GM21786 (cell line): ENCODE results near the gene BCAS1.

Experiments
- ATAC-seq: cut with Tn5 transposase; IDR thresholded peaks from one replicate; pipeline ENCODE4 v1.9.1; 2021; ENCODE audit not compliant: unreplicated experiment

Gene BCAS1, protein sequence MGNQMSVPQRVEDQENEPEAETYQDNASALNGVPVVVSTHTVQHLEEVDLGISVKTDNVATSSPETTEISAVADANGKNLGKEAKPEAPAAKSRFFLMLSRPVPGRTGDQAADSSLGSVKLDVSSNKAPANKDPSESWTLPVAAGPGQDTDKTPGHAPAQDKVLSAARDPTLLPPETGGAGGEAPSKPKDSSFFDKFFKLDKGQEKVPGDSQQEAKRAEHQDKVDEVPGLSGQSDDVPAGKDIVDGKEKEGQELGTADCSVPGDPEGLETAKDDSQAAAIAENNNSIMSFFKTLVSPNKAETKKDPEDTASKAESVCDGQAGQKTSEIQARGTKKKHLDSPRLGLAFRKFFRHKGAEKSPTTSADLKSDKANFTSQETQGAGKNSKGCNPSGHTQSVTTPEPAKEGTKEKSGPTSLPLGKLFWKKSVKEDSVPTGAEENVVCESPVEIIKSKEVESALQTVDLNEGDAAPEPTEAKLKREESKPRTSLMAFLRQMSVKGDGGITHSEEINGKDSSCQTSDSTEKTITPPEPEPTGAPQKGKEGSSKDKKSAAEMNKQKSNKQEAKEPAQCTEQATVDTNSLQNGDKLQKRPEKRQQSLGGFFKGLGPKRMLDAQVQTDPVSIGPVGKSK

DNA sequence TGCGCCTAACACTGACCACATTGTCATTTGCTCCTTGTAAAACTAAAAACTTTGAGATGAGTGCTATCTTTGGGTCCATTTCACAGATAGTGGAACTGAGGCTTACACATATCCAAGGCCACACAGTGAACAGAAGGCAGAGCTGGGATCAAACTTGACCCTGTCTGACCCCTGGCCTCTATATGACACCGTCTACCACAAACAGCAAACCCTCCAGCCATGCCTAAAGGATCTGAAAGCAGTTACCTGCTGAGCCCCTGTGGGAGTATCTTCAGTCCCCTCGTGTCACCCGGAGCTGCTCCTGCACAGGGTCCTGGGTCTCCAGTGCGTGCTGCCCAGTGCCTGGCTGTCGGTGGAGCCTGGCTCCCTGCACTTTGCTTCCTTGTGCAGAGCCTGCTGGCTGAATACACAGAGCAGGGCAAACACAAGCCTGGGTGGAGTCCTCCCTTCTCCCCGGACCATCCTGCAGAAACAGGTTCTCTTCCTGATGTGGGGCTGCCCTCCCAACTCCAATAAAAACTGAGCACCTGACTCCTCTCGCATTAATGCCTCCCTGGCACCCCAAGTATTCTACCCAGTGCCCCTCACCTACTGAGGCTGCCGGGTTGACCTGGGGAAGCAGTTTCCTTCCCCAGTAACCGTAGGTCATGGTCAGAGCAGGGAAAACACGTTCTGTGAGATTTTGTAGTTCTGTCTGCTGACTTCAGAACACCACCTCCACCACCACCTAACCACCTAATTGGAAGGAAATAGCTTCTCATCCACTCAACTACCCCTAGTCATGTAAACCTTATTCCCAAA, at the start of gene BCAS1:
TSS of gene BCAS1 (minus strand) at position 408 of the 801 bp plus-strand sequence. CDS start 11,876 bp downstream, outside the sequence.
- no peak for ATAC-seq

DNA sequence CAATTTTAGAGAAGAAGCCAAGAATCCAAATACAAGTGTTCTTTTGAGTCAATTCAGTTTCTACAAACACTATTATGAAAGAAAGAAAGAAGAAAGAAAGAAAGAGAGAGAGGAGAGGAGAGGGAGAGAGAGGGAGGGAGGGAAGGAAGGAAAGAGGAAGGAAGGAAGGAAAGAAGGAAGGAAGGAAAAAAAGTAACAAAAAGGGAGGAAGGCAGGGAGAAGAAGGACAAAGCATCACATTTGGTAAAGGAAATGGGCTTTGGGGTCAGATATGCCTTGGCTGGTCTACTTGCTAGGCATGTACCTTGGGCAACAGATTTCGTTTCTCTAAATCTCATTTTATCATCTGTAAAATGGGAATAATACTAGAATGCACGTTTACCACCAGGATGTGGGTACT, 49.4 kb upstream of the BCAS1 start:
- ATAC-seq = no peak

DNA sequence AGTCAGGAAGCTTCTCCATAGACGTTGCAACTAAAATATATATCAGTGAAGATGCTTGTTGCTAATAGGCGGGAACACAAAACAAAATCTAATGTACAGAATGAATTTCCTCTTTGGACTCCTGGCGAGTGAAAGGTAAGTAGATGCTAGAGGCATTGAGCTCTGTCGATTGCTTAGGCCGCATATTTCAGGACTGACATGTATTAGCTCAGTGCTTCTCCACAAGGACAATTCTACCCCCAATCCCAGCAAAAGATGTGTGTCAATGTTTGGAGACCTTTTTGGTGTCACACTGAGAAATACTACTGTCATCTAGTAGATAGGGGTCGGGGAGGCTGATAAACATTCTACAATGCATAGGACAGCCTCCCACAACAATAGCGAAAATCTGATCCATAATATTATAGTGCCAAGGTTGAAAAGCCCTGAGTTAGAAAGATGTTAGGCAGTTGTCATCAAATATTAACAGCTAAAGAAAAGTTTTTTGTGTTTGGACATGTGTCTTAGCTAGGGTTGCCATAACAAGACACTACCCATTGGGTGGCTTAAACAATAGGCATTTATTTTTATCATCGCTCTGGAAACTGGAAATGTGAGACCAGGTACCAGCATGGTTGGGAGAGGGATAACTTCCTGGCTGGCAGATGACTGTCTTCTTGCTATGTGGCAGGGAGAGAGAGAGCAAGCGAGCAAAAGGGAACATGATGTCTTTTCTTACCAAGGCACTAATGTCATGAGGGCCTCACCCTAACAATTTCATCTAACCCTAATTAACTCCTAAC, 48.0 kb upstream of the BCAS1 start:
- ATAC-seq = no peak

DNA sequence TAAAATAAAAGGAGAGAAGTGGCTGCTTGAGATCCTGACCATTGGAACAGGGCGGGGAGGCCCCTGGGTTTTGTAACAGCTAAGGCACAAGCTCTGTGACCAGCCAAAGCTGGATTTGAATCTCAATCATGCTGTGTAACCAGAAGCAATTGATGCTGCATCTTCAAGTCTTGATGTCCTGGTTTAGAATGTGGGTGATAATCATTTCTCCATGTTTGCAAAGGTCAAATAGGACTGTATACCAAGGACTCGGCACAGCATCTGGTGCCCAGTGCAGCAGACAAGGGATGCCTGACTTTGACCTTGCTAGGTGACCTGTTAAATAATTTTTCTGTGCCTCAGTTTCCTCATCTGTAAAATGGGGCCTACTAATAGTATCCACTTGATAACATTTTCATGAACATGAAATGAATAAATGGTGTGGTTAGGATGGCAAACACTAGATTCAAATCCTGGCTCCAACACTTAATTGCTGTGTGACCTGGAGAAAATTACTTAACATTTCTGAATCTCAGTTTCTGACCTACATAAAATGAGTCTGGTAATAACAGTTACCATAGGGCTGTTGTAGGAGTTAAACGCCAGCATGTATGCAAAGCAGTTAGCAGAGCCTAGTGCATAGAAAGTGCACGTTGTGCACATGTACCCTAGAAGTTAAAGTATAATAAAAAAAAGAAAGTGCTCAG, 46.3 kb upstream of the BCAS1 start:
- no peak for ATAC-seq

DNA sequence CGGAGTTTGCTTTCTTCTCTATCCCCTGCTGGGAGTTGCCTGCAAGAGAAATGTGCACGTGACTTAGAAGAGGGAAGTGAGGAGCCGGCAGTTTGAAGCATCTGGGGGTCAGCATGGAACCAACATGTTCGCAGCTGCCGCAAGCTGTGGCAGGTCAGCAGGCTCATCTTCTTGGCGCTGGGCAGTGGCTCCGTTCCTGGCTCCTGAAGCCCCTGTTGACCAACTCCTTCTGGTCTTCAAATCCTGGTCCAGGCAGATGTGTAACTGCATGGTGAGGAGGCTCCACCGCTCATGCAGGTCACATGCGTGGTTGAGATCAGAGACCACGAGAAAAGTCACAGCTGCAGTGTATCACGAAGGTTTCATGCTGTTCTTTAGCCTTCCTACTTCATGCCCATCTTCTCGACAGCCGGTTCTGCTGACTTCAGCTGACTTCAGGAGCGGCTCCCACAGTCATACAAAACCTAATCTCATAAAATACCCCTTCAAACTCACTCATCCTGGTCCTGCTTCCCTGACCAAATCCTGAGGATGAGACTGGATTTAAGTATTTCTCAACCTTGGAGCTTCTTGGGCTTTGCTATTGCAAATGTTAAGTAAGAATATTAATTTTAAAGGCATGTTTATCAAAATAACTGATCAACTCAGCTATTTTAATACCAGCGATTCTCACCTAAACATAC, 44.9 kb upstream of the BCAS1 start:
- ATAC-seq = no peak

DNA sequence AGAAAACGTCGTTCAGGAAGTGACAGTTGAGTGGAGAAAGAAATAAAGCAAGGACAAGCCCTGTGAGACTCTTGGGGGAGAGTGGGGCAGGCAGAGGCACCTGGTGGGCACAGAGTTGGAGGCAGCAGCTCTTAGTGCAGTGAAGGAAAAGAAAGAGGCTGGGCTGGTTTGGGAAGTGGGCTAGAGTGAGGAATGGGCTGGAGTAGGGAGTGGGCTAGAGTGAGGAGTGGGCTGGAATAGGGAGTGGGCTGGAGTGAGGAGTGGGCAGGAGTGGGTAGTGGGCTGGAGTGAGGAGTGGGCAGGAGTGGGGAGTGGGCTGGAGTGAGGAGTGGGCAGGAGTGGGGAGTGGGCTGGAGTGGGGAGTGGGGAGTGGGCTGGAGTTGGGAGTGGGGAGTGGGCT, 43.7 kb upstream of the BCAS1 start:
- ATAC-seq = no peak

DNA sequence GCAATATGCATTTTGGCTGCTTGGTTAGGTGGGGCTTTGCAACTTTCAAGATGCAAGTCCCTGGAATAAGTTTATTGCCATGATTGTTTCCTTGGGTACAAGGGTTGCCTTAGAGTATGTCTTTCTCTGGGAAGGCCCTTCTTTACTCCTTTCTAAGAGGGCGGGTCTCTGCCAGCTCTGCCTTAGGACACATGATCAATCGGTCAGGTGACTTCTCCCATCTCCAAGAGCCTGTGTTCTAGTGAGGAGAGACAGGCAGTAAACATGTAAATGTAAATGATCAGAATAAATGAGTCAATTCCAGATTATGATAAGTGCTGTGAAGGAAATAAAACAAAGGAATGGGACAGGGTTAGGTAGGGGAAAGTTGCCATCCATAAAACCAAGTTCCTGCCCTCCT, 43.2 kb upstream of the BCAS1 start:
- no peak for ATAC-seq

DNA sequence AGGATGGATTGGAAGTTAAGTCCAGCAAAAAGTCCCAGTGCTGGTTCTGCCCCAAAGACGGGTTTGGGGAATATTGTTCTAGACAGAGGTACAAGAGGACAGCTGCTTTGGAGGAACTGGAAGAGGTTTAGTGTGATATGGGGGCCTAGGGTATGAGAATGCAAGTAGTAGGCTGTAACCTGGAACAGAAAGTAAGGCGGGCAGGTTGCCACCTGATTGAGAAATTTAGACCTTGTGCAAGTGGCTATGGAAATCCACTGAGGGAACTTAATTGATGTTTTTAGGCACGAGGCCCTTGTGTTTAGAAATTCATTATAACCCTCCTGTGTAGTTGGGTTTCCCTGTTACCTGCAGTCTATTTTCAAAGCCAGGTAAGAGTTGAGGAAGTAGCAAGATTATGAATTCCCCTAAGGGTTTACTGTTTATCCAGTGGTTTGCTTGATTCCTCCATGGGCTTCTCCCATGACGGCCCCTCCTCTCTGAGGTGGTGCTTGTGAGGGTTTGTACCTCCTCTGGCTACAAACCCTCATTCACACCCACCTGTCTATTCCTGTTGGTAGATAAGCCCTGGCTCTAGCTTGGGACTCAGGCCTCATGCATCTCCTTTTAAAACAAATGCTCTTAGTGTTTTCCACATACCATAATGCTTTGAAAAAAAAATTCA, 42.0 kb upstream of the BCAS1 start:
- ATAC-seq = no peak

DNA sequence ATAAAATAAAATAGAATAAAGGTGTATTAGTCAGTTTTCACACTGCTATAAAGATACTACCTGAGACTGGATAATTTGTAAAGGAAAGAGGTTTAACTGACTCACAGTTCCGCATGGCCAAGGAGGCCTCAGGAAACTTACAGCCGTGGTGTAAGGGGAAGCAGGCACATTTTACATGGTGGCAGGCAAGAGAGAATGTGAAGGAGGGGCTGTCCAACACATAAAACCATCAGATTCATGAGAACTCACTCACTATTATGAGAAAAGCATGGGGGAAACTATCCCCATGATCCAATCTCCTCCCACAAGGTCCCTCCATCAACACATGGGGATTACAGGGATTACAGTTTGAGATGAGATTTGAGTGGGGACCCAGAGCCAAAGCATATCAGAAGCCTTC, 41.1 kb upstream of the BCAS1 start:
- ATAC-seq = no peak

DNA sequence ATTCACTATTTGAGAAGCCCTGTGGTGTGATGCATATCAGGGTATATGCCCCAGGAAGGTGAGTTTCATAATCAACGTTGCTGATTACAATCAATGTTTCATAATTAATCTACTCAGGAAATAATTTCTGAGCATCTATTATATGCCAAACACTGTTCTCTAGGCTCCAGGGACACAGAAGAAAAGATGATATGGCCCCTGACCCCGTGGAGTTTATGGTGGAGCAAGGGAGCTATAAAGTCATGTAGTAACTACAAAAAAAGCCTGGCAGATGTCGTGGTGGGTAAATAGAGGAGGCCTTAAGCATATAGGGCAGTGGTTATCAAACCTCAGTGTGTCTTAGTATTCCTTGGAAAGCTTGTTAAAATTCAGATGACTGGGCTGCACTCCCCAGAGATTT, 40.1 kb upstream of the BCAS1 start:
- ATAC-seq = no peak

DNA sequence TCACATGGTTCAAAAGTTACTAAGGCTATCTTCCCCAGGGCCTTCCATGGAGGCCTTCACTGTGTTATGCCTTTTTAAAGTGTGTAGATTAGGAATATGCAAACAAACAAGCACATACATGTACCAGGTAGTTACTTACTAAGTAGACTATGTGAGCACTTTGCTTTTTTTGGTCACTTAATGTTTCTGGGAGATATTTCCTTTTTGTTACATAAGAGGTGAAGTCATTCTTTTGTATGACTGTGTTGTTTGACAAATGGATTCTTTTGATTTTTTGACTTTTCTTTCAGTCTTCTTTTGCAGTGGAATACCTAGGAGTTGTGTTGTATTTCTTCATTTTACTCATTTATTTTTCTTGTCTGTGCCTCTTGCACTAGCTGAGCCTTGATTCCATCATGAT, 39.6 kb upstream of the BCAS1 start:
- ATAC-seq = no peak

DNA sequence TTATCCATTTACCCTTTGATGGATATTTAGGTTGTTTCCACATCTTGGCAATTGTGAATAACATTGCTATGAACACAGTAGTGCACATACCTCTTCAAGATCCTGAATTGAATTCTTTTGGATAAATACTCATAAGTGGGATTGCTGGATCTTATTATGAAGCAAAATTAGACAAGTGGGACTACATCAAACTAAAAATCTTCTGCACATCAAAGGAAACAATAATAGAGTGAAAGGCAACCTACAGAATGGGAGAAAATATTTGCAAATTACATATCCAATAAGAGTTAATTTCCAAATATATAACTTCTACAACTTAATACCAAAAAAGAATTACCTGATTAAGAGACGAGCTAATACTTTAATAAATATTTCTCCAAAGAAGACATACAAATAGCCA, 38.4 kb upstream of the BCAS1 start:
- ATAC-seq = no peak

DNA sequence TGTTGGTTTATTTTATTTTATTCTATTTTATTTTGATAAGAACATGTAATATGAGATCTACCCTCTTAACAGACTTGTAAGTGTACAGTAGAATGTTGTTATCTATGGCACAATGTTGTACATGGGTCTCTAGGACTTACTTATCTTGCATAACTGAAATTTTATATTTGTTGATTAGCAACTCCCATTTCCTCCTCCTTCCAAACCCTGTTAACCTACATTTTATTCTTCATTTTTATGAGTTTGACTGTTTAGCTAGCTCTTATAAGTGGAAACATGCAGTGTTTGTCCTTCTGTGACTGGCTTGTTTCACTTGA, 37.9 kb upstream of the BCAS1 start:
- ATAC-seq = no peak

DNA sequence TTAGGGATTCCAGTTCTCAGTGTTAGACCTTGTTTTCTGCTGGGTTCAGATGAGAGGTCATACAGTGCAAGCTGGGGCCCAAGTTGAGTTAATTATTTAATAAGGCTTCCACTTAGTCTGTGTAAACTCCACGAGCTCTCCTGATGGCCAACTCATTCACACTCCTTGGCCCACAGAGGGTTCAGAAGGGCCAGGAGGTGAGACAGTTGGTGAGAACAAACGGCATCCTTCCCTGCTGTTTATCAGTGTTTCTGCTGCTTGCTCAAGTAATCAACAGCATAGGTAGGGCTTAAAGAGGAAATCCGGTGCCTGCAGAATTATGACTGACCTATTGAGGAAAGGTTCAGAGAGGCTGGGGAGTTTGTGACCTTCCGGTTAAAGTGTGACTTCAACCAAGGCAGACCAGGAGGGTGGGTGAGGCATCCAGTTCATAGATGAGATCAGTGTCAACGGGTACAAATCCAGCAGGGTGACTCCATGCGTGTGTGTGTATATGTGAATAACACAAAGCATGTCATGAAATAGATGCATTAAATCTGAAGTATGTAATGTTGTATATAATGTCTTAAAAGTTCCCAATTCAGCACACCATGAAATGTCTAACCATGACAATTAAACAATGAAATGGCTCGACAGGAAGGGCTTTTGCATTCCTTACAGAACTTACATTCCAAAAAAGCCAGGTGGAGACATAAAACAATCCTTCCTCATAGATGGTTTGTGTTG, 37.4 kb upstream of the BCAS1 start:
- ATAC-seq = no peak

DNA sequence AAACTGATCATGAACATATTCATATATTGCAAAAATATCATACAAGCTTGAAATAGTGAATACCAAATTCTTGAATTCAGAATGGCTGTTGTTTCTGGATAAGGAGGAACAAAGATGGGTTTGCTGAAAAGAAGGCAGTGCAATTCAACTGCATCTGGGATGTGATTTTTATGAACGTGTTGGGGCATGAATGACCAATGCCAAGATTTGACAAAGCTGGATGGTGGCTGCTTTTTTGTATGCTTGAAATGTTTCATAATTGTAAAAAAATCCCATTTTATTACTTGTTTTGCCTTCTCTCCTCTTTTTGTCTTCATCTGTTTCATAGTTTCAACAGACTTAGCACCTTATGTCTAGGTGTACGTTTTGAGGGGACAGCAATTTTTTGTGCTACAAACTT, 36.8 kb upstream of the BCAS1 start:
- ATAC-seq = no peak

DNA sequence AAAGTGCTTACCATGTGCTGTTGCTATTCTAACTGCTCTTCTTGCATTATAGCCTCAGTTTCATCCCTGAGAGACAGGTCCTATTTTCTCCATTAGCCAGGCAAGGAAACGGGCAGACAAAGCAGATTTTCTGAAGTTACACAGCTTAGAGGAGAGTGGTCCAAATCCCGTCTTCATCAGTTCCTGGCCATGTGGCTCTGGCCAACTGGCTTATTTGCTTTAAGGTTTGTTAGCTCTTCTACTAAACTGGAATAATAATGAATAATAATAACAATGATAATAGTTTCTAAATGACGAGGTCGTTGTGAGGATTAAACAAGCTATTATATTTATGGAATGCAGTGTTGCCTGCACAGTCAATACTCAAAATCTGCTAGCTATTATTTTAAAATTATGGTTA, 35.8 kb upstream of the BCAS1 start:
- no peak for ATAC-seq

DNA sequence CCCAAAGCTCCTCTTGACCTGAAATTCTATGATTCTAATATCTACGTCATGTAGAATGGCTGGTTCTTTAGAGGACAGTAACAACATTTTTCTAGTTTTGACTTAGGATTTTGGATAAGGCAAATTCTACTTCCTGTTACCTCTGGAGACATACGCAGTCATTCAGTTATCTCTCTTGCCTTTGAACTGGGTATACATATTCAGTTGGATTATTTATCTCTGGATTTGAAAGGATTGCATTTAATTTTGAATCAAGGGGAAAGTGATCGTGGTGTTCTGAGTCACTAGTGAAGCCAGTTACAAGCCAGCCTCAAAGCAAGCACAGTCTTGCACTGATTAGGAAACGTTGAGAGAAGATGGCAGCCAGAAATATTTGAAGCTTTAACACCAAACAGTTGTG, 35.3 kb upstream of the BCAS1 start:
- no peak for ATAC-seq

DNA sequence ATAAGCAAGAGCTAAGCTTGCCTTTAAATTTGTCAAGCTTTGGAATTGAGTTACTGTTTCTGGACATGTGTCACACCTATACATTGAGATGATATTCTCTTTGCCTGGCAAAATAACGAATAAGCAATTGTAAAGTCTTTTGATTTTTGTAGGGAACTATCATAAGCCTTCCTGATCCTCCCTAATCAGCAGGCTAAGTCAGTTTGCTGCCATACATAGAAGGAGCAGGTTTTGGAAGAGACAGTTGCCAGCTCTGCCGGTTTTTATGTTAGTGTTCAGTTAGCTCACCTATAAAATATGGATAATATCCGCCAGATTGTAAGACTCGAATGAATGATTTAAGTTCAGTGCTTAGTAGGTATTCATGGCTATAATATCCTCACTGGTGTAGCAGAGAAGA, 34.4 kb upstream of the BCAS1 start:
- ATAC-seq = no peak
